HEK293 (cell line): Measurements from ENCODE around the gene ARHGAP6.

Experiments used
- CTCF ChIA-PET: fragments of 350-600 bp; formaldehyde crosslinking; extraction: SDS; loops from one replicate; lab custom pipeline; 2021; ENCODE audit warnings: antibody characterized with exemption; lab: Yijun Ruan, JAX
- POLR2A ChIA-PET: fragments of 300-600 bp; formaldehyde crosslinking; extraction: SDS; loops from one replicate; lab custom pipeline; 2020; ENCODE audit warnings: antibody characterized with exemption, inconsistent platforms; lab: Yijun Ruan, JAX
- H3K27ac ChIP-seq: fragments of 200-500 bp; sonication (Bioruptor generic); 2 replicates; pipeline ENCODE4 v1.5.1; 2014; ENCODE audit warnings: low read depth, low read length, control low read depth, inconsistent platforms; ENCODE audit errors: extremely low read depth
- H3K36me3 ChIP-seq, 2 experiments: fragments of 200-500 bp in 1 of 2; sonication (Bioruptor generic) in 1 of 2; 1 replicate in 1 of 2; 2 replicates in 1 of 2; pipeline ENCODE4 v1.5.1; 2014 to 2017; ENCODE audit warnings: inconsistent platforms in 2 of 2, low read length in 2 of 2; ENCODE audit not compliant: control insufficient read depth in 2 of 2, insufficient read depth in 1 of 2
- H3K4me1 ChIP-seq: fragments of 200-500 bp; sonication (Bioruptor generic); 2 replicates; pipeline ENCODE4 v1.5.1; 2014; ENCODE audit warnings: mild to moderate bottlenecking, low read length, inconsistent platforms; ENCODE audit not compliant: control insufficient read depth, insufficient read depth
- H3K4me3 ChIP-seq: 2 replicates; pipeline ENCODE4 v1.5.1; 2011; ENCODE audit warnings: low read depth, mild to moderate bottlenecking, control low read depth, low read length, moderate library complexity
- H3K9me3 ChIP-seq: fragments of 200-500 bp; sonication (Bioruptor generic); 2 replicates; pipeline ENCODE4 v1.5.1; 2014; ENCODE audit warnings: low read depth, low read length, inconsistent platforms; ENCODE audit not compliant: control insufficient read depth, insufficient read depth
- ATF2 ChIP-seq: fragments of 450-650 bp; formaldehyde crosslinking; IDR thresholded peaks from 2 replicates; pipeline ENCODE4 v1.5.1; 2016; ENCODE audit warnings: missing biosample characterization, missing genetic modification characterization, low read depth
- GLI2 ChIP-seq: fragments of 450-650 bp; formaldehyde crosslinking; IDR thresholded peaks from 2 replicates; pipeline ENCODE4; 2017; ENCODE audit warnings: missing biosample characterization, missing genetic modification characterization, low read depth, borderline replicate concordance
- HOXC10 ChIP-seq: sonication (generic); formaldehyde crosslinking; IDR thresholded peaks from 2 replicates; pipeline ENCODE4 v1.8.1; 2023; ENCODE audit warnings: mild to moderate bottlenecking, missing genetic modification reagents
- INSM2 ChIP-seq: fragments of 450-650 bp; formaldehyde crosslinking; IDR thresholded peaks from 2 replicates; pipeline ENCODE4 v1.5.1; 2016; ENCODE audit warnings: missing biosample characterization, missing genetic modification characterization
- KLF17 ChIP-seq: fragments of 450-650 bp; formaldehyde crosslinking; IDR thresholded peaks from 2 replicates; pipeline ENCODE4 v1.5.1; 2016; ENCODE audit warnings: missing biosample characterization, missing genetic modification characterization
- KLF8 ChIP-seq: fragments of 450-650 bp; formaldehyde crosslinking; IDR thresholded peaks from 2 replicates; pipeline ENCODE4 v1.5.1; 2016; ENCODE audit warnings: missing biosample characterization, missing genetic modification characterization
- PRDM6 ChIP-seq: fragments of 450-650 bp; formaldehyde crosslinking; IDR thresholded peaks from 2 replicates; pipeline ENCODE4 v1.5.1; 2017; ENCODE audit warnings: missing biosample characterization, missing genetic modification characterization
- ZBTB17 ChIP-seq: fragments of 450-650 bp; formaldehyde crosslinking; IDR thresholded peaks from 2 replicates; pipeline ENCODE4 v1.5.1; 2016; ENCODE audit warnings: missing biosample characterization, missing genetic modification characterization
- ZFHX2 ChIP-seq: fragments of 450-650 bp; formaldehyde crosslinking; conservative IDR thresholded peaks from 2 replicates; pipeline ENCODE4 v1.5.1; 2016; ENCODE audit warnings: missing biosample characterization, missing genetic modification characterization
- ZNF121 ChIP-seq: fragments of 450-650 bp; formaldehyde crosslinking; IDR thresholded peaks from 2 replicates; pipeline ENCODE4 v1.5.1; 2016; ENCODE audit warnings: missing biosample characterization, missing genetic modification characterization
- ZNF214 ChIP-seq: fragments of 450-650 bp; formaldehyde crosslinking; IDR thresholded peaks from 2 replicates; pipeline ENCODE4 v1.5.1; 2017; ENCODE audit warnings: missing biosample characterization, mild to moderate bottlenecking, missing genetic modification characterization, borderline replicate concordance
- ZNF350 ChIP-seq: fragments of 450-650 bp; formaldehyde crosslinking; IDR thresholded peaks from 2 replicates; pipeline ENCODE4 v1.5.0; 2017; ENCODE audit warnings: missing biosample characterization, mild to moderate bottlenecking, missing genetic modification characterization
- ZNF449 ChIP-seq: fragments of 450-650 bp; formaldehyde crosslinking; IDR thresholded peaks from 2 replicates; pipeline ENCODE4 v1.5.1; 2017; ENCODE audit warnings: missing biosample characterization, mild to moderate bottlenecking, missing genetic modification characterization, moderate library complexity
- ZNF501 ChIP-seq: fragments of 450-650 bp; formaldehyde crosslinking; IDR thresholded peaks from 2 replicates; pipeline ENCODE4 v1.5.1; 2016; ENCODE audit warnings: missing biosample characterization, missing genetic modification characterization
- ZNF596 ChIP-seq: fragments of 450-650 bp; IDR thresholded peaks from 2 replicates; pipeline ENCODE4 v1.5.0; 2018; ENCODE audit warnings: missing biosample characterization, mild to moderate bottlenecking, missing genetic modification characterization, moderate library complexity
- ZNF610 ChIP-seq: fragments of 450-650 bp; formaldehyde crosslinking; IDR thresholded peaks from 2 replicates; pipeline ENCODE4 v1.5.1; 2016; ENCODE audit warnings: missing biosample characterization, missing genetic modification characterization, borderline replicate concordance
- ZNF621 ChIP-seq: fragments of 450-650 bp; formaldehyde crosslinking; IDR thresholded peaks from 2 replicates; pipeline ENCODE4 v1.5.1; 2017; ENCODE audit warnings: missing biosample characterization, missing genetic modification characterization
- ZNF660 ChIP-seq: fragments of 450-650 bp; IDR thresholded peaks from 2 replicates; pipeline ENCODE4 v1.5.1; 2018; ENCODE audit warnings: missing biosample characterization, mild to moderate bottlenecking, missing genetic modification characterization
- ZNF670 ChIP-seq: fragments of 450-650 bp; formaldehyde crosslinking; IDR thresholded peaks from 2 replicates; pipeline ENCODE4 v1.5.1; 2016; ENCODE audit warnings: missing biosample characterization, missing genetic modification characterization, low read depth
- ZNF692 ChIP-seq: fragments of 450-650 bp; formaldehyde crosslinking; IDR thresholded peaks from 2 replicates; pipeline ENCODE4 v1.5.1; 2016; ENCODE audit warnings: missing biosample characterization, missing genetic modification characterization
- ZNF830 ChIP-seq: fragments of 450-650 bp; IDR thresholded peaks from 2 replicates; pipeline ENCODE4 v1.5.0; 2018; ENCODE audit warnings: missing biosample characterization, missing genetic modification characterization, low read depth, mild to moderate bottlenecking, moderate library complexity

ARHGAP6 gene

GRCh38 chrX:11597479-11597878 lies 68.2 kb downstream of the ARHGAP6 start (continued):
- TF ChIP-seq ZNF449 (tag by site-specific recombination): no peak
- no peak for TF ChIP-seq ZNF350 (tag by site-specific recombination)
- TF ChIP-seq ZNF610: no peak
- no peak for TF ChIP-seq ZNF501
- no peak for TF ChIP-seq ZNF214 (tag by site-specific recombination)
- TF ChIP-seq INSM2 (tag by site-specific recombination): no peak
- TF ChIP-seq KLF8 (tag by site-specific recombination): no peak

- H3K4me3 ChIP-seq: no peak overlapping the region
- H3K4me1 ChIP-seq: no peaks in the 10 kb centered on the region
- ChIA-PET CTCF (no interaction called here), POLR2A (no interaction called here)
- no peaks in the 10 kb centered on the region for H3K36me3 ChIP-seq
- TF ChIP-seq ZNF121 (tag by site-specific recombination): no peak
- TF ChIP-seq ZNF660 (tag by site-specific recombination): no peak
- H3K27ac ChIP-seq: no peak overlapping the region
- no peaks in the 10 kb centered on the region for H3K9me3 ChIP-seq
These were observed 73.9 kb downstream of the ARHGAP6 start for GRCh38 chrX:11591723-11592346.

GRCh38 chrX:11589641-11590040 lies 76.1 kb downstream of the ARHGAP6 start:
- Histone ChIP-seq H3K36me3 (no peaks in the 10 kb centered on the region), H3K4me1 (no peaks in the 10 kb centered on the region), H3K27ac (no peak overlapping the region), H3K9me3 (no peaks in the 10 kb centered on the region), H3K4me3 (no peak overlapping the region)
- ChIA-PET POLR2A (no interaction called here), CTCF (interaction anchor here (0.8 kb wide), 1 partner anchor 76 kb away, joined by 3 read pairs; no protein-coding TSS in a partner anchor)
- TF ChIP-seq PRDM6 (tag by site-specific recombination): no peak
- 0 out of 2 replicates have a peak, but pooled peaks have one; percentile 7 for TF ChIP-seq ZFHX2

GRCh38 chrX:11588097-11588496 lies 77.6 kb downstream of the ARHGAP6 start:
- H3K4me1 ChIP-seq: no peaks in the 10 kb centered on the region
- POLR2A ChIA-PET: no interaction called here
- H3K9me3 ChIP-seq: no peaks in the 10 kb centered on the region
- H3K27ac ChIP-seq: no peak overlapping the region
- no peak overlapping the region for H3K4me3 ChIP-seq
- no peak for TF ChIP-seq ZNF621 (tag by site-specific recombination)
- TF ChIP-seq KLF17 (tag by site-specific recombination): no peak
- no peak for TF ChIP-seq ZNF670
- TF ChIP-seq ZBTB17 (tag by site-specific recombination): no peak
- TF ChIP-seq ZNF596: no peak
- no peak for TF ChIP-seq ZNF692 (tag by site-specific recombination)
- no peak for TF ChIP-seq ZNF830 (tag by site-specific recombination)
- TF ChIP-seq GLI2 (tag by site-specific recombination): no peak
- TF ChIP-seq HOXC10 (CRISPR knock-in tag): no peak
- TF ChIP-seq ATF2 (tag by site-specific recombination): no peak
- TF ChIP-seq, all 188 proteins: peak for 0
- no peaks in the 10 kb centered on the region for H3K36me3 ChIP-seq
- CTCF ChIA-PET: no interaction called here
